Activated CD4-positive, alpha-beta T cell treated with anti-CD3 and anti-CD28 coated beads, Interleukin-2, amount 10 ng/mL, durations not matched to agents 7 days and 5 days (primary cell): ENCODE measurements around the gene GPR157. TPM values are rescaled to one million over a fixed set of nuclear protein-coding genes. Genes with fewer than 3 reads are reported as not detected.

Source experiments
- CTCF ChIA-PET: fragments of 350-600 bp; sonication (Branson Sonifier 250); formaldehyde crosslinking; loops from one replicate; lab custom pipeline; 2021; ENCODE audit warnings: antibody characterized with exemption; lab: Charles Lee
- POLR2A ChIA-PET: fragments of 350-600 bp; sonication (Branson Sonifier 250); formaldehyde crosslinking; loops from one replicate; lab custom pipeline; 2021; ENCODE audit warnings: antibody characterized with exemption; lab: Charles Lee
- DNase-seq: peaks from one replicate; pipeline ENCODE4 v3.0.0-alpha.2; 2020
- H3K27ac Mint-ChIP-seq: one replicate; pipeline ENCODE4 v1.8.0; 2021; ENCODE audit warnings: mild to moderate bottlenecking, moderate library complexity, mixed read lengths
- H3K27me3 Mint-ChIP-seq: one replicate; pipeline ENCODE4 v1.8.0; 2021; ENCODE audit warnings: mixed read lengths
- H3K36me3 Mint-ChIP-seq: one replicate; pipeline ENCODE4 v1.8.0; 2021; ENCODE audit warnings: low read depth, mixed read lengths
- H3K4me1 Mint-ChIP-seq: one replicate; pipeline ENCODE4 v1.8.0; 2021; ENCODE audit warnings: mixed read lengths
- H3K4me3 Mint-ChIP-seq: one replicate; pipeline ENCODE4 v1.8.0; 2021; ENCODE audit warnings: mild to moderate bottlenecking, moderate library complexity, mixed read lengths
- H3K9me3 Mint-ChIP-seq: one replicate; pipeline ENCODE4 v1.8.0; 2021; ENCODE audit warnings: mixed read lengths
- total RNA-seq, 2 experiments: library from RNA; stranded (reverse); gene quantifications; one replicate each; pipeline ENCODE4 v1.2.3, GENCODE V29; 2021

Gene GPR157
- total RNA-seq, 2 experiments from 2014 or later = 3.4 to 5.7 TPM

DNA sequence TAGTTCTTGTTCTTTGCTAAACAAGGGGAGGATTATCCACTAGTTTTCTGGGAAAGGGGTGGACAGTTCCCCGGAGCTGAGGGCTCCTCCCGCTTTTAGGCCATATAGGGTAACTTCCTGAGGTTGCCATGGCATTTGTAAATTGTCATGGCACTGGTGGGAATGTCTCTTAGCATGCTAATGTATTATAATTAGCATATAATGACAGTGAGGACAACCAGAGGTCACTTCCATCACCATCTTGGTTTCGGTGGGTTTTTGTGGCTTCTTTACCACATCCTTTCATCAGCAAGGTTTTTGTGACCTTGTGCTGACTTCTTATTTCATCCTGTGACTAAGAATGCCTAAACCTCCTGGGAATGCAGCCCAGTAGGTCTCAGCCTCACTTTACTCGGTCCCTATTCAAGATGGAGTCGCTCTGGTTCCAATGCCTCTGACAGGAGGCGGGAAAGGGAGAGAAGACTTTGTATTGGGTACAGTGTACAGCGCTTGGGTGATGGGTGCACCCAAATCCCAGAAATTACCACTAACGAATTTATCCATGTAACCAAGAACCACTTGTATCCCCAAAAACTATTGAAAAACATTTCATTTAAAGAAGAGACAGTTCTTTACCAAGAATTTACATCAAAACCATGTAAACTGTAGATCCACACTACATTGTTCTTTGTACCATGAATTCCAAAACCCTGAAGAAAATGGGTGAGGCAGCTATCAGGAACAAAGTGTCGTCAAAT is 50.7 kb downstream of the GPR157 start:
- Mint-ChIP-seq H3K27ac (no peak overlapping the region), H3K36me3 (peaks cover 3% of the 10 kb centered on the region), H3K4me1 (peaks cover 67% of the 10 kb centered on the region), H3K4me3 (no peak overlapping the region), H3K9me3 (no peaks in the 10 kb centered on the region), H3K27me3 (peaks cover 35% of the 10 kb centered on the region)
- DNase-seq = peak; percentile 38
- ChIA-PET CTCF (interaction anchor here (0.6 kb wide), 1 partner anchor 483 kb away, joined by 3 read pairs; no protein-coding TSS in a partner anchor), POLR2A (no interaction called here)

GRCh38 chr1:9075022-9075421 is 53.9 kb downstream of the GPR157 start:
- peaks cover 3% of the 10 kb centered on the region for H3K36me3 Mint-ChIP-seq
- H3K4me3 Mint-ChIP-seq = no peak overlapping the region
- peak overlapping the region; percentile 73 for H3K27ac Mint-ChIP-seq
- peaks cover 46% of the 10 kb centered on the region for H3K4me1 Mint-ChIP-seq
- ChIA-PET POLR2A (interaction anchor here (0.5 to 0.6 kb wide), 2 partner anchors 157 to 225 kb away, joined by 3 read pairs; no protein-coding TSS in a partner anchor), CTCF (interaction anchor here (0.6 to 1.1 kb wide), 4 partner anchors 12 to 97 kb away, joined by 3 to 5 read pairs (median 3); no protein-coding TSS in a partner anchor)
- H3K9me3 Mint-ChIP-seq = no peaks in the 10 kb centered on the region
- H3K27me3 Mint-ChIP-seq = peaks cover 31% of the 10 kb centered on the region
- no peak for DNase-seq

DNA sequence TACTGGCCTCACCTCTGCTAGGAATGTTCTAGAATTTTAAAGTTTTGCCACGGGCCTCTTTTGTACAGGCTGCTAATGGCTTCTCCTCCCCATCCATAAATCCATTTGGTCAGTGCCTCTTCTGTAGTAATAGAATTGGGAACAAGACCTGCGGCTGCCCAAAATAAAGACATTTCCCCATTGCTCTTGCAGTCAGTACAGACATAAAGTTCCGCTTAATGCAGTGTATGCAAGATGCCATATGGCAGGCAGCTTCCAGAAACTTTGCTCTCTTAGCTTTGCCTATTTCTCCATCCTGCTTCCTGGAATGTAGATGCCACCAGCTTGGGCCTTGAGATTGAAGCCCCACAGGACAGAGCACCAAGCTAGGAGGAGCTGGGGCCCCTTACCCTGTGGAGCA is 55.8 kb downstream of the GPR157 start:
- CTCF ChIA-PET = interaction anchor here (0.6 kb wide), 3 partner anchors 9 to 69 kb away, joined by 3 to 4 read pairs (median 3); no protein-coding TSS in a partner anchor
- no peak overlapping the region for H3K27ac Mint-ChIP-seq

DNA sequence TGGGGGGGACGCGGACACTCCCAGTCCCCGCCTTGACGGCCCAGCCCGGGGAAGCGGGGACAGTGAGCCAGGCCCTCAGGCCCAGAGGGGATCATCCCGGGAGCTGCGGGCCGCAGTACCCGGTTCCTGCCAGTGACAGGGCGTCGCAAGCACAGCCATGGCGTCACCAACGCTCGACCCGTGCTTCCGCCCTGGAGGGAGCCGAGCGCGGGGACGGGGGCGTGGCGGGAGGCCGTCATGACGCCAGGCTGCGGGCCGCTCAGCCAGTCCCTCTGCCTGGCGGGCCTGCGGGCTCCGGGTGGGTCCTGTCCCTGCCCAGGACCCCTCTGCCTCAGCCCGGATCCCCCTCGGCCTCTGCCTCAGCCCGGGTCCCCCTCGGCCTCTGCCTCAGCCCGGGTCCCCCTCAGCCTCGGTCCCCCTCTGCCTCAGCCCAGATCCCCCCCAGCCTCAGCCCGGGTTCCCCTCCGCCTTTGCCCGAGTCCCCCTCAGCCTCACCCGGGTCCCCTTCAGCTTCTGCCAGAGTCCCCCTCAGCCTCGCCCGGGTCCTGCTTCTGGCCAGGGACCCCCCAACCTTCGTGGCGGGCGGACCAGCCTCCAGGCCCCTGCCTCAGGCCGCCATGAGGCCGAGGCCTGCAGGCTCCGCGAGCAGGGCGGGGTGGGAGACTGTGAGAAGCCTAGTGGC is 57.2 kb downstream of the GPR157 start:
- peaks cover 25% of the 10 kb centered on the region for H3K27me3 Mint-ChIP-seq
- POLR2A ChIA-PET = no interaction called here
- H3K9me3 Mint-ChIP-seq = no peaks in the 10 kb centered on the region
- no peaks in the 10 kb centered on the region for H3K36me3 Mint-ChIP-seq
- H3K27ac Mint-ChIP-seq = no peak overlapping the region
- no peak for DNase-seq
- H3K4me1 Mint-ChIP-seq = peaks cover 31% of the 10 kb centered on the region
- CTCF ChIA-PET = interaction anchor here (1.0 kb wide), 1 partner anchor 67 kb away, joined by 3 read pairs; no protein-coding TSS in a partner anchor
- no peak overlapping the region for H3K4me3 Mint-ChIP-seq

More for the DNA sequence above, 55.8 kb downstream of the GPR157 start:
- POLR2A ChIA-PET = no interaction called here
- Mint-ChIP-seq H3K4me3 (no peak overlapping the region), H3K27me3 (peaks cover 25% of the 10 kb centered on the region), H3K4me1 (peaks cover 36% of the 10 kb centered on the region), H3K36me3 (no peaks in the 10 kb centered on the region), H3K9me3 (no peaks in the 10 kb centered on the region)
- DNase-seq = no peak

DNA sequence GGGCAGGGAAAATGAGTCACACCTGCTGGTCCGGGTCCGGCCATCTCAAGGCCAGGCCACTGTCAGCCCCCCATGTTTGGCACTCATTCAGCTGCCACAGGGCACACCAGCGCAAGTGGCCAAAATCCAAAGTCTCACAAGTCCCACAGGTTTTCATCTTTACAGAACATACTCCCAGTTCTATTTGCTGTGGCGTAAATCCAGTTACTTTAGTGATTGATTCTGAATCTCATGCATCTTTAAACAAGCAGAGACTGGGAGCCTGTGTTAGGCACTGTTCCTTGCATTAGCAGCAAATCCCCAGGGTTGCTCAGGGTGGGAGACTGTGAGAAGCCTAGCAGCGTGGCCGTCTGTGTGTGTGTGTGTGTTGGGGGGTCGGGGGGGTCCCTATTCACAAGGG is 58.4 kb downstream of the GPR157 start:
- peaks cover 23% of the 10 kb centered on the region for H3K4me1 Mint-ChIP-seq
- CTCF ChIA-PET = no interaction called here

GRCh38 chr1:9069326-9070100 is 59.4 kb downstream of the GPR157 start, which contains the start of gene SLC2A5:
SLC2A5 (minus strand) TSS chr1:9069635; CDS start chr1:9069536, 99 bp downstream.
- H3K36me3 Mint-ChIP-seq = no peaks in the 10 kb centered on the region
- H3K9me3 Mint-ChIP-seq = no peaks in the 10 kb centered on the region
- ChIA-PET CTCF (no interaction called here), POLR2A (no interaction called here)
- H3K4me3 Mint-ChIP-seq = no peak within 1 kb of the TSS
- H3K27me3 Mint-ChIP-seq = peaks cover 22% of the 10 kb centered on the region
- H3K4me1 Mint-ChIP-seq = peaks cover 13% of the 10 kb centered on the region
- no peak within 1 kb of the TSS for H3K27ac Mint-ChIP-seq
- no peak for DNase-seq

More for the DNA sequence above, 58.4 kb downstream of the GPR157 start:
- Mint-ChIP-seq H3K9me3 (no peaks in the 10 kb centered on the region), H3K4me3 (no peak overlapping the region), H3K27me3 (peaks cover 19% of the 10 kb centered on the region), H3K36me3 (no peaks in the 10 kb centered on the region), H3K27ac (no peak overlapping the region)
- POLR2A ChIA-PET = no interaction called here
- no peak for DNase-seq

- H3K27ac Mint-ChIP-seq = no peak overlapping the region
- DNase-seq = no peak
- ChIA-PET CTCF (no interaction called here), POLR2A (no interaction called here)
- H3K36me3 Mint-ChIP-seq = no peaks in the 10 kb centered on the region
- no peaks in the 10 kb centered on the region for H3K9me3 Mint-ChIP-seq
- no peak overlapping the region for H3K4me3 Mint-ChIP-seq
- H3K27me3 Mint-ChIP-seq = peaks cover 17% of the 10 kb centered on the region
- peaks cover 8% of the 10 kb centered on the region for H3K4me1 Mint-ChIP-seq
These were observed 59.9 kb downstream of the GPR157 start for GRCh38 chr1:9068981-9069325.

DNA sequence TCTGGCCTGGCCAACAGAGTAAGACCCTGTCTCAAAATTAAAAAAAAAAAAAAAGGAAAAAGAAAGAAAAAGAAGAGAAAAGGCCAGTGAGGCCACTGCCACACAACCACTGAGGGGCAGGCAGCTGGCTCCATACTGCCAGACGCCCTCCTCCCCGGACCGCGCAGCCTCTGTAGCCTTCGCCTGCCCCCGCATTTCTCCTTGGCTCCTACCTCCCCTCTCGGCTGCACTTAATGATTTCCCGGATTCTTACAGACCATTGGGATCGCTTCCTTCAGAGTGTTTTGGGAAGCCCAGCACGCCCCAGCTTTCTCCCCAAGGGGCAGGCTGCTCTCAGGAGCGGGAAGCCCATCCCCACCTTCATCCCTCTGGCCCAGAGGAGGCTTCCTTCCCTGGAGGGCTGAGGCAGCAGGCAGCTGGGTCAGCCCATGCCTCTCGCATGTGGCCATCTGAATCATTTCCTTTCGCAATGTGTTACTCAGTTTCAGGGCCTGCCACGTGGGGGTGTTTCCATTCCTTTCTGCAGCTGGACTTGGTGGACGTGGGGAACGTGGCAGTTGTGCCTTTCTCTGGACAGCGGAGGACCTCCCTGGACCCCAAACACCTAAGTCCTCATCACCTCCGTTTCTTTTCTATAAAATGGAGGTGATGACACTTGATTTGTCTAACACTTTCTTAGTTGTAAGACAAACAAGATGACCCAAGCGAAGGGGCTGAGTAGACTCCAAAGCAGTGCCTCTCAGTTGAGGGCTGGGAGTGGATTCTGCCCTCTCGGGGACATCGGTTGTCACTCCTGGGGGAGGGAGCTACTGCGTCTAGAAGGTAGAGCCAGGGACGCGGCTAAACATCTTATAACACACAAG is 61.7 kb downstream of the GPR157 start:
- Mint-ChIP-seq H3K27me3 (peaks cover 13% of the 10 kb centered on the region), H3K4me1 (peaks cover 8% of the 10 kb centered on the region), H3K4me3 (no peak overlapping the region), H3K9me3 (no peaks in the 10 kb centered on the region), H3K27ac (no peak overlapping the region), H3K36me3 (no peaks in the 10 kb centered on the region)
- POLR2A ChIA-PET = no interaction called here
- CTCF ChIA-PET = interaction anchor here (0.7 kb wide), 1 partner anchor 419 kb away, joined by 3 read pairs; no protein-coding TSS in a partner anchor
- DNase-seq = no peak

DNA sequence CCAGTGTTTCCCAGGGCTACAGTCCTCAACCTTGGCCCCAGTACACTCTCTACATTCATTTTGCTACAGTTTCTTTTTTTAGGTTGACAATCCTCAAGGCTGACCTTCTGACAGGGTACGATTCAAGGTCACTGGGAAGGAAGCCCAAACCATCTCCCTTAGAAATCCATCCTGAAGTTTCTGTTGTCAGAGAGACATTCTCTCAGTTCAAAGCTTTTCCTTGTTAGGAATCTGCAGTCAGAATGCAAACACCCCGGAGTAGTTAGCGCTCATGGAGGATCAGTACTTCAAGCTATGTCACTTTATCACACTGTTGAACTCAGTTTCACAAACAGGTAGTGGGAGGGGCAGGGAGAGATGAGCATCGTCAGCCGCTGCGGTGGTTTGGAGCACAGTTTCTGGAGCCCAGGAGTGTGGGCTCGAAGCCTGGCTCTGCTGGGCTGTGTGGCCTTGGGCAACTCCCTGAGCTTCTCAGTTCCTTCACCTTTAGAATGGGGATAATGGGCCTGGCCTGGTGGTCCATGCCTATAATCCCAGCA is 63.6 kb downstream of the GPR157 start:
- peaks cover 15% of the 10 kb centered on the region for H3K27me3 Mint-ChIP-seq
- POLR2A ChIA-PET = no interaction called here
- no peaks in the 10 kb centered on the region for H3K36me3 Mint-ChIP-seq
- CTCF ChIA-PET = interaction anchor here (1.3 kb wide), 1 partner anchor 26 kb away, joined by 3 read pairs; no protein-coding TSS in a partner anchor
- H3K4me1 Mint-ChIP-seq = peaks cover 8% of the 10 kb centered on the region
- H3K4me3 Mint-ChIP-seq = no peak overlapping the region
- no peak for DNase-seq
- no peak overlapping the region for H3K27ac Mint-ChIP-seq
- H3K9me3 Mint-ChIP-seq = no peaks in the 10 kb centered on the region

DNA sequence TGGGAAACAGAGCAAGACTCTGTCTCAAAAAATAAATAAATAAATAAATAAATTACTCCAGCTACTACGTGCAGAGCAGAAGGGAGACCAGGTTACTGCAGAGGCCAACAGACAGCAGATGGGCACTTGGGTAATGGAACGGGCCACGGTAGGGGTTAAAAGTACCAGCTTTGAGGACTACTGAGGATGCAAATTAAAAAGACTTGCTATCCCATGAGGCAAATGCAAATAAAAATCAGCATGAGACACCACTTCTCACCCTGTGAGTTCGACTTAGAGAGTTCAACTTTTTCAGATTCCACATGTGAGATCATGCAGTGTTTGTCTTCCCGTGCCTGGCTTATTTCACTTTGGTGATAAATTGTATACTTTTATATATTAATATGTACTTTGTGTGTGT is 66.1 kb downstream of the GPR157 start:
- Mint-ChIP-seq H3K27me3 (peaks cover 5% of the 10 kb centered on the region), H3K4me1 (no peaks in the 10 kb centered on the region), H3K27ac (no peak overlapping the region), H3K4me3 (no peak overlapping the region), H3K36me3 (no peaks in the 10 kb centered on the region), H3K9me3 (no peaks in the 10 kb centered on the region)
- ChIA-PET CTCF (interaction anchor here (0.6 to 1.8 kb wide), 3 partner anchors 12 to 265 kb away, joined by 3 to 4 read pairs (median 4); no protein-coding TSS in a partner anchor), POLR2A (no interaction called here)
- no peak for DNase-seq

DNA sequence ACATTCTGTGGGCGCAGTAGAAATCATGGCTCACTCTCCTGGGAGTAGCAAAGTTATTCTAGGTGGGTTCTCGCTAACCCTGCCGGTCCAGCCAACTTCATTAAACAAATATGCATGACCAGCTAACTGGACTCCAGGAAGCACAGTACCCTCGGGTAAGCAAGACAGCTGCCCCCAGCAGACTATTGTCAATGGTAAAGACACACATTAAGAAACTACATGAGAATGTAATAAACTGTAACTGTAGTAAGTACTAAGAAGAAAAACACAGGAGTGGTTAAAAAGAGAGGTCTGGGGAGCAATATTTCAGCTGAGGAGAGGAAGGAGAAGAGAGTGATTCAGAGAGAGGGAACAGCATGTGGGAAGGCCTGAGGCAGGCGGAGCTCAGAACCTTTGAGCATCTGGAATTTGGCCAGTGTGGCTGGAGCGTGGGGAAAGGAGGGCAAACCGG is 66.9 kb downstream of the GPR157 start:
- no peak overlapping the region for H3K4me3 Mint-ChIP-seq
- H3K27me3 Mint-ChIP-seq = peaks cover 5% of the 10 kb centered on the region
- no peaks in the 10 kb centered on the region for H3K36me3 Mint-ChIP-seq
- H3K4me1 Mint-ChIP-seq = no peaks in the 10 kb centered on the region
- CTCF ChIA-PET = interaction anchor here (0.9 kb wide), 1 partner anchor 13 kb away, joined by 3 read pairs; no protein-coding TSS in a partner anchor
- H3K9me3 Mint-ChIP-seq = no peaks in the 10 kb centered on the region
- POLR2A ChIA-PET = no interaction called here
- H3K27ac Mint-ChIP-seq = no peak overlapping the region
- DNase-seq = no peak
